Activated CD8-positive, alpha-beta memory T cell treated with anti-CD3 and anti-CD28 coated beads, Interleukin-2, amount 10 ng/mL, durations not matched to agents 7 days and 5 days (primary cell): ENCODE measurements around the gene FES. TPM values are rescaled to one million over a fixed set of nuclear protein-coding genes. Genes with fewer than 3 reads are reported as not detected.
"Not testable (repeated sequence)": the region's sequence is repeated elsewhere in the genome, so short reads cannot be mapped to it uniquely, and the experiment has no call there.

ENCODE experiments used
- ATAC-seq: fragments of 150-1000 bp; cut with Tn5 transposase; one replicate; pipeline ENCODE4 v1.10.0; 2021; ENCODE audit warnings: moderate library complexity
- CTCF ChIA-PET: fragments of 350-600 bp; sonication (Branson Sonifier 250); formaldehyde crosslinking; loops from one replicate; lab custom pipeline; 2021; ENCODE audit warnings: antibody characterized with exemption; lab: Charles Lee
- DNase-seq: peaks from one replicate; pipeline ENCODE4 v3.0.0-alpha.2; 2020
- H3K27ac Mint-ChIP-seq: one replicate; pipeline ENCODE4 v1.8.0; 2021; ENCODE audit warnings: mild to moderate bottlenecking, mixed read lengths
- H3K27me3 Mint-ChIP-seq: one replicate; pipeline ENCODE4 v1.8.0; 2021; ENCODE audit warnings: mixed read lengths
- H3K36me3 Mint-ChIP-seq: one replicate; pipeline ENCODE4 v1.8.0; 2021; ENCODE audit warnings: mild to moderate bottlenecking, mixed read lengths
- H3K4me1 Mint-ChIP-seq: one replicate; pipeline ENCODE4 v1.8.0; 2021; ENCODE audit warnings: mixed read lengths
- H3K4me3 Mint-ChIP-seq: one replicate; pipeline ENCODE4 v1.8.0; 2021; ENCODE audit warnings: mild to moderate bottlenecking, moderate library complexity, mixed read lengths
- H3K9me3 Mint-ChIP-seq: one replicate; pipeline ENCODE4 v1.8.0; 2022; ENCODE audit warnings: low read depth, mixed read lengths
- total RNA-seq, 2 experiments: library from RNA; stranded (reverse); gene quantifications; one replicate each; pipeline ENCODE4 v1.2.3, GENCODE V29; 2021

FES gene
- total RNA-seq, 2 experiments from 2014 or later, result 55.7 to 61.2 TPM

GRCh38 chr15:90849424-90849823 lies 34.9 kb upstream of the FES start:
- Mint-ChIP-seq H3K36me3 (peaks cover 32% of the 10 kb centered on the region), H3K4me1 (peaks cover 76% of the 10 kb centered on the region), H3K27ac (peak overlapping the region; percentile 43)
- not testable (repeated sequence) for H3K4me3 Mint-ChIP-seq, DNase-seq, ATAC-seq, H3K27me3 Mint-ChIP-seq, H3K9me3 Mint-ChIP-seq
- CTCF ChIA-PET, result interaction anchor here (1.0 to 6.5 kb wide), 5 partner anchors 8 to 132 kb away, joined by 3 to 54 read pairs (median 6); partner anchors contain the start of gene BLM

DNA sequence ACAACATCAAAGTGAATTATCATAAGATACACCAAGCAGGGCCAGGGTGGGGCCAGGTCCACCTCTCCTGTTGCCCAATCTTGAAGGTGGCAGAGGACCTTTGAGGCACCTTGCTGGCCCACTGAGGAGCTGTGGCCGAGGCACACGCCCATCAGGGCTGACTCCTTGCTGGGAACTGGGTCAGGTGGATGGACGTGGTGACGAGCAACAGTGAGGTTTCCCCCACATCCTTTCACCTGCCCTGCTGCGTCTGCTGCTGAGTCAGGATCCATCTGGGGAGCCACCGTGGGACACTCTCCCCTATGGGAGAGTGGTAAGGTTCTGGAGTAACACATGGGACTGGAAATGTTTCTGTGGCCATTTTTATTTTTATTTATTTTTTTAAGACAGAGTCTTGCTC lies 33.2 kb upstream of the FES start:
- peak overlapping the region; percentile 98 for H3K27ac Mint-ChIP-seq
- CTCF ChIA-PET, result interaction anchor here (1.0 to 6.5 kb wide), 13 partner anchors 8 to 173 kb away, joined by 3 to 54 read pairs (median 6); partner anchors contain the start of genes FURIN and HDDC3
- H3K27me3 Mint-ChIP-seq, result no peaks in the 10 kb centered on the region
- H3K9me3 Mint-ChIP-seq, result no peaks in the 10 kb centered on the region
- H3K4me3 Mint-ChIP-seq, result peak overlapping the region; percentile 60
- DNase-seq, result peak; percentile 85
- H3K4me1 Mint-ChIP-seq, result peaks cover 80% of the 10 kb centered on the region
- peaks cover 35% of the 10 kb centered on the region for H3K36me3 Mint-ChIP-seq
- ATAC-seq, result peak; percentile 37

DNA sequence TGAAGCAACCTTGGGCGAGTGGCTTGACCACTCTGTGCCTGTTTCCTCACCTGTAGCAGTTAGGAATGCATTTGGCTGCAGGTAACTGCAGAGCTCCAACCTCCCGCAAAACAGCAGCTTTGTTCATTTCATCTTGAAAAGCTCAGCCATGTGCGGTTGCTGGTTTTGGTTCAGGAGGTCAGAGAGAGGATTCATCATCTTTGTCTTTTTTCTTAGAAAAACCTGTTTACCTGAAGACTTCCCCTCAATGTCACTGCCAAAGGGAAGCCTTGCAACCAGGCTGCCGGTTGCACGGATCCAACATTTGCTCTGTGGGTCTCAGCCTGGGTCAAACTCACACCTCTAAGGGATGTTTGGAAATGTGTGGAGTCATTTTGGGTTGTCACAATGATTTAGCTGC lies 32.4 kb upstream of the FES start:
- CTCF ChIA-PET, result interaction anchor here (0.7 to 6.5 kb wide), 16 partner anchors 9 to 174 kb away, joined by 3 to 54 read pairs (median 5); partner anchors contain the start of genes FURIN and HDDC3
- no peaks in the 10 kb centered on the region for H3K9me3 Mint-ChIP-seq
- peak; percentile 90 for DNase-seq

GRCh38 chr15:90855139-90855538 lies 29.2 kb upstream of the FES start:
- Mint-ChIP-seq H3K9me3 (no peaks in the 10 kb centered on the region), H3K4me1 (peaks cover 88% of the 10 kb centered on the region), H3K27me3 (no peaks in the 10 kb centered on the region), H3K27ac (peak overlapping the region; percentile 98), H3K4me3 (no peak overlapping the region), H3K36me3 (peaks cover 24% of the 10 kb centered on the region)
- DNase-seq, result no peak
- CTCF ChIA-PET, result interaction anchor here (0.8 to 4.8 kb wide), 8 partner anchors 10 to 76 kb away, joined by 3 to 26 read pairs (median 4); partner anchors contain the start of gene HDDC3
- no peak for ATAC-seq

More for the DNA sequence above, 32.4 kb upstream of the FES start:
- Mint-ChIP-seq H3K36me3 (peaks cover 31% of the 10 kb centered on the region), H3K27me3 (no peaks in the 10 kb centered on the region), H3K27ac (peak overlapping the region; percentile 98), H3K4me3 (peak overlapping the region; percentile 60), H3K4me1 (peaks cover 83% of the 10 kb centered on the region)
- peak; percentile 17 for ATAC-seq

GRCh38 chr15:90857337-90857736 lies 27.0 kb upstream of the FES start:
- Mint-ChIP-seq H3K36me3 (peaks cover 17% of the 10 kb centered on the region), H3K4me3 (no peak overlapping the region), H3K4me1 (peaks cover 79% of the 10 kb centered on the region), H3K27ac (peak overlapping the region; percentile 66), H3K27me3 (no peaks in the 10 kb centered on the region), H3K9me3 (no peaks in the 10 kb centered on the region)
- ATAC-seq (no peak), DNase-seq (no peak)
- CTCF ChIA-PET, result interaction anchor here (0.9 to 1.1 kb wide), 2 partner anchors 11 to 13 kb away, joined by 3 to 4 read pairs; partner anchors contain the start of gene FURIN

DNA sequence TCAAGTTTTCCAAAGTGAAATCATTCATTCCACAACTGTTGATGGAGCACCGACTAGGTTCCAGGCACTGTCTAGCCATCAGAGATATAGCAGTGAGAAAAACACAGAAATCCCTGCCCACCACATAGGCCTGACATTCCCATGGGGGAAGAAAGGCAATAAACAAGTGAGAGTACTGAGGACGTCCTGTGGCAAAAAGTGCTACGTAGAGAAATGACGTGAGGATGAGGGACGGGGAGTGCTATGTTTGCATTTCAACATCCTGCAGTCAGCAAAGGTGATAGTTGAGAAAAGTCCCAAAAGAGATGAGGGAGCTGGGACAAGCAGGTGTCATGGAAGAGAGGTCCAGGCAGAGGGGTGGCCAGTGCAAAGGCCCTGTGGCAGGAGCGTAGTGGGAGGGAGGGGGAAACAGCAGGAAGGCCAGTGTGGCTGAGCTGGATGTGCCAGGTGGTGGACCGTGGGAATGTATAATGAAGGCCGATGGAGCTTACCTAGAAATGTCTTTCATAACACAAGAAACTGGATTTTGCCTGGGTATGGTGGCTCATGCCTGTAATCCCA lies 26.3 kb upstream of the FES start:
- no peak overlapping the region for H3K4me3 Mint-ChIP-seq
- peak overlapping the region; percentile 66 for H3K27ac Mint-ChIP-seq
- H3K9me3 Mint-ChIP-seq, result no peaks in the 10 kb centered on the region
- H3K27me3 Mint-ChIP-seq, result no peaks in the 10 kb centered on the region
- peaks cover 78% of the 10 kb centered on the region for H3K4me1 Mint-ChIP-seq
- DNase-seq (no peak), ATAC-seq (no peak)
- CTCF ChIA-PET, result interaction anchor here (0.8 to 1.2 kb wide), 5 partner anchors 10 to 140 kb away, joined by 3 to 4 read pairs (median 3); partner anchors contain the start of gene FURIN
- H3K36me3 Mint-ChIP-seq, result peaks cover 16% of the 10 kb centered on the region

- H3K4me1 Mint-ChIP-seq, result peaks cover 76% of the 10 kb centered on the region
- DNase-seq, result no peak
- H3K27me3 Mint-ChIP-seq, result no peaks in the 10 kb centered on the region
- CTCF ChIA-PET, result interaction anchor here (0.7 to 1.4 kb wide), 6 partner anchors 9 to 141 kb away, joined by 3 to 4 read pairs (median 3); partner anchors contain the start of gene FURIN
- no peaks in the 10 kb centered on the region for H3K9me3 Mint-ChIP-seq
- ATAC-seq, result no peak
- peaks cover 9% of the 10 kb centered on the region for H3K36me3 Mint-ChIP-seq
- no peak overlapping the region for H3K4me3 Mint-ChIP-seq
- H3K27ac Mint-ChIP-seq, result peak overlapping the region; percentile 79
Measured at GRCh38 chr15:90859234-90860131, 24.8 kb upstream of the FES start.

GRCh38 chr15:90860450-90860849 lies 23.9 kb upstream of the FES start:
- Mint-ChIP-seq H3K36me3 (peaks cover 6% of the 10 kb centered on the region), H3K4me1 (peaks cover 67% of the 10 kb centered on the region), H3K27me3 (no peaks in the 10 kb centered on the region), H3K27ac (no peak overlapping the region), H3K9me3 (no peaks in the 10 kb centered on the region), H3K4me3 (no peak overlapping the region)
- DNase-seq (no peak), ATAC-seq (no peak)
- CTCF ChIA-PET, result no interaction called here

DNA sequence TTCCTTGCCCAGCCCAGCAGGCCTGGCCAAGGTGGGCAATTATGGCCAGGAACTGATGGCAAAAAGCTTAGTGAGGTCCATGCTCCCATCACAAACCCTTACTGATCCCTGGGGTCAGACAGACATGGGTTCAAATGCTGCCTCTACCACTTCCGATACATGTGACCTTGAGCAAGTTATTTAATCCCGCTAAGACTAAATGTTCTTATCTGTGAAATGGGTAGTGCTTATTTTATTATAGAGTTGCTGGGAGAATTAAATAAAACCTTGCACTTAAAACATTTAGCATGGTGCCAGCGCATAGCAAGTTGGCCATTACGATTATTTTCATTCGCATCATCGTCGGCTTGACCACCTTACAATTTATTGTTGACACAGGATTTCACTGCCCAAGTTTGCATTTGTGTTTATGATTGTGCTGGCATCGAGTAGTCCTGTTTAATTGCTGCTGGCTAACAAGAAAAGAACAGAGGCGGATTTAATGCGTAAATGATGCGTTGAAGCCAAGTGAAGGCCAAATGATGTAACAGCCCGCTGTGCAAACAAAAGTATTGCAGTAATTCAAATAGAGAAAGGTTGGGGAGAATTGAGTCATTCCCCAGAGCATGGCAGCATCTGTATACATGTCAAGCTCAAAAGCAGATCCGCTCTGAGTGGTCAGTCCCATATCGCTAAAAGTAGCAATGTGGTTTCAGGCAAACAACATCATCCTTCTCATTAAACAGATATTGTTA lies 23.2 kb upstream of the FES start:
- H3K4me3 Mint-ChIP-seq, result no peak overlapping the region
- no peaks in the 10 kb centered on the region for H3K9me3 Mint-ChIP-seq
- peaks cover 6% of the 10 kb centered on the region for H3K36me3 Mint-ChIP-seq
- H3K27ac Mint-ChIP-seq, result no peak overlapping the region
- ATAC-seq (no peak), DNase-seq (no peak)
- peaks cover 64% of the 10 kb centered on the region for H3K4me1 Mint-ChIP-seq
- no peaks in the 10 kb centered on the region for H3K27me3 Mint-ChIP-seq
- CTCF ChIA-PET, result no interaction called here

DNA sequence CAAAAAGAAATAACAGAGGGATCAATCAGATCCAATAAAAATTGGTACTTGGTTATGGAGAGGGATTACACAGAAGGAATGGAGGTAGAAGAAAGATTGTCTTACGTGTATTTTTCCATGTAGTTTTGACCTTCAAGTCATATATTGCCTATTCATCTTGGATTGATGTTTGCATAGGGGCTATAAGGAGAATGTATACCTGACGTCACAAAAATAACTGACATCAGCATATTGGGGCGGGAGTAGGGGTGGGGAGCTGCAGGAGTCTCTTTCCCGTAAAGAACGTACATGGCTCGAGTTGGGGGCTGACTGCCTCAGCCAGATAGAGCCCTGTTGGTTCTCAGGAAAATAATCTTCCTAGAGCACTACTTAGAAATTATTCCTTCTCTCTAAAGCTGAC lies 21.8 kb upstream of the FES start:
- DNase-seq (no peak), ATAC-seq (no peak)
- Mint-ChIP-seq H3K4me1 (peaks cover 57% of the 10 kb centered on the region), H3K27ac (no peak overlapping the region), H3K9me3 (no peaks in the 10 kb centered on the region), H3K36me3 (peaks cover 6% of the 10 kb centered on the region), H3K27me3 (no peaks in the 10 kb centered on the region), H3K4me3 (no peak overlapping the region)
- CTCF ChIA-PET, result interaction anchor here (1.6 kb wide), 1 partner anchor 48 kb away, joined by 3 read pairs; no protein-coding TSS in a partner anchor

- H3K36me3 Mint-ChIP-seq, result peaks cover 4% of the 10 kb centered on the region
- H3K4me1 Mint-ChIP-seq, result peaks cover 54% of the 10 kb centered on the region
- no peak overlapping the region for H3K4me3 Mint-ChIP-seq
- no peak for DNase-seq
- CTCF ChIA-PET, result interaction anchor here (1.6 kb wide), 1 partner anchor 48 kb away, joined by 3 read pairs; no protein-coding TSS in a partner anchor
- ATAC-seq, result no peak
- no peaks in the 10 kb centered on the region for H3K9me3 Mint-ChIP-seq
- H3K27me3 Mint-ChIP-seq, result no peaks in the 10 kb centered on the region
- peak overlapping the region; percentile 48 for H3K27ac Mint-ChIP-seq
Measured at GRCh38 chr15:90862964-90863778, 21.1 kb upstream of the FES start.

GRCh38 chr15:90863987-90864386 lies 20.3 kb upstream of the FES start:
- Mint-ChIP-seq H3K4me3 (no peak overlapping the region), H3K4me1 (peaks cover 61% of the 10 kb centered on the region), H3K36me3 (peaks cover 4% of the 10 kb centered on the region), H3K27me3 (no peaks in the 10 kb centered on the region), H3K27ac (peak overlapping the region; percentile 48), H3K9me3 (no peaks in the 10 kb centered on the region)
- DNase-seq (no peak), ATAC-seq (no peak)
- CTCF ChIA-PET, result interaction anchor here (1.6 kb wide), 1 partner anchor 49 kb away, joined by 3 read pairs; no protein-coding TSS in a partner anchor
